Ovary (tissue), 3 donors: ENCODE measurements around the gene CHCHD1.

Source experiments
- CTCF ChIP-seq, 3 donors: fragments of 450-650 bp in 2 of 3; fragments of 200-600 bp in 1 of 3; IDR thresholded peaks; one replicate each; pipeline versions ENCODE4 v1.5.1 to v1.8.0; 2016 to 2022; ENCODE audit warnings: antibody characterized with exemption in 3 of 3, mild to moderate bottlenecking in 1 of 3
- EP300 ChIP-seq: sonication (generic); formaldehyde crosslinking; IDR thresholded peaks from one replicate; pipeline ENCODE4 v1.6.1; 2017; ENCODE audit warnings: antibody characterized with exemption
- POLR2A ChIP-seq: fragments of 450-650 bp; IDR thresholded peaks from one replicate; pipeline ENCODE4 v1.6.1; 2017; ENCODE audit warnings: antibody characterized with exemption, mild to moderate bottlenecking, moderate library complexity
- donor health status: DM: no; HTN: no; CAD: no.

- TF ChIP-seq CTCF (IDR thresholded peaks at IDR 0.05) (no peak), POLR2A (no peak), EP300 (no peak)
These were observed 35.1 kb upstream of the CHCHD1 start for GRCh38 chr10:73746721-73747120.
